RPMI8226 (cell line): ENCODE data around the gene AEBP1.

Source experiments
- DNase-seq: peaks from one replicate; pipeline ENCODE4 v3.0.0-alpha.2; 2015

AEBP1 gene

DNA sequence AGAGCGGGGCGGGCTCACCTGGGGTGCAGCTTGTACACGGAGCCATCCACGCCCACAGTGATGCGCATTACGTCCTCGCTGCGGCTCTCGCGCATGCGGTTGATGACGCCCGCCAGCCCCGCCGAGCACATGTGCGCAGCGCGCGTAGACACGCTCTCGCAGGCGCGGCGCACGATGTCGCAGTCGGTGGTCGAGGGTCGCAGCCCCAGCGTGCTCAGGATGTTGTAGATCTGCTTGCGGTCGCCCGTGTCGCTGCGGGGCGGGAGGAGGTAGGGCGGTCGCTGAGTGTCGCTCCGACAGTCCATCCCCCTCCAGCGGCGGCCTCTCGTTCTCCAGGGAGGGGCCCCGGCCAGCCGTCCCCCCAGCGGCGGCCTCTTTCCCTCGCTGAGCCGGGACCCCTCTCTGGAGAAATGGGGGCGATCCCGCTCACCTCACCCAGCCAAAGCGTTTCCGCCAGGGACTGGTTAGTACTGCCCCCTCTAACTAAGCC, 41.4 kb downstream of the AEBP1 start:
- no peak for DNase-seq

DNA sequence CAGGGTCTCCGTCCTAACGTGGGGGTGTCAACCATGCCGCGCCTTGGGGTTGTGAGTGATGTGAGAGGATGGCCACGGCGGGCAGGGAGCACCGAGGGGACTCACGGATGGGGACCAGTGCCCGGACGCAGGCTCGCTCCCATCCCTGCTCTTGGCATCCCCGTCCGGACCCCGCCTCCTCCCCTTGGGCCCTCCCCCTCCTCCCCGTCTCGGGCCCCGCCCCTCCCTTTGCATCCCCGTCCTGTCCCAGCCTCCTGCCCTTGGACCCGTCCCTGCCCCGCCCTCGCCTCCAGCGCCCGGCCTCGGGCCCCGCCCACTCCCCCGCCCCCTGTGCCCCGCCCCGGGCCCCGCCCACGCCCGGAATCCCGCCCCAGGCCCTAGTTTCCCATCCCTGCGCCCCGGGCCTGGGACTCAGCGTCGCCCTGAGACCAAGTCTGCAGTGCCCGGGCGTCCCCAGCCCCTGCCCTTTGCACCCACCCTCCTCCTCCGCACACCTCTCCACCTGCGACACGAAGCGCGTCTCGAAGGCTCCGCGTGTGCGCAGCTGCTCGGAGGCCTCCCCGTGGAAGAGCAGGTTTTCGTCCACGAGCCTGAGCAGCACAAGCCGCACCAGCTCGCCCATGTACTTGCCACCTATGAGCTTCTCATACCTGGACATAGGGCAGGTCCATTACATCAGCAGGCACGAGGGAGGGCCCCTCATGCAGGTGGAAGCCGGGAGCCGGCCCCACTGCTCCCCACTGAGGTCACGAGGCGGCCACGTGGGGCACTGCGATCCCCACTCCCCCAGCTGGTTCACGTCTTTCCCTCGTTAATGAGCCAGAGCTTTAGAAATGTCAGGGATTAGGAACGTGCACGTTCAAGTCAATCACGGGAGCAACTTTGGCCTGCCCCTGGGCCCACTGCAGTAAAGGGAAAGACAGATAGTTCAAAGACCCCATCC, 42.1 kb downstream of the AEBP1 start:
- peak; percentile 50 for DNase-seq

DNA sequence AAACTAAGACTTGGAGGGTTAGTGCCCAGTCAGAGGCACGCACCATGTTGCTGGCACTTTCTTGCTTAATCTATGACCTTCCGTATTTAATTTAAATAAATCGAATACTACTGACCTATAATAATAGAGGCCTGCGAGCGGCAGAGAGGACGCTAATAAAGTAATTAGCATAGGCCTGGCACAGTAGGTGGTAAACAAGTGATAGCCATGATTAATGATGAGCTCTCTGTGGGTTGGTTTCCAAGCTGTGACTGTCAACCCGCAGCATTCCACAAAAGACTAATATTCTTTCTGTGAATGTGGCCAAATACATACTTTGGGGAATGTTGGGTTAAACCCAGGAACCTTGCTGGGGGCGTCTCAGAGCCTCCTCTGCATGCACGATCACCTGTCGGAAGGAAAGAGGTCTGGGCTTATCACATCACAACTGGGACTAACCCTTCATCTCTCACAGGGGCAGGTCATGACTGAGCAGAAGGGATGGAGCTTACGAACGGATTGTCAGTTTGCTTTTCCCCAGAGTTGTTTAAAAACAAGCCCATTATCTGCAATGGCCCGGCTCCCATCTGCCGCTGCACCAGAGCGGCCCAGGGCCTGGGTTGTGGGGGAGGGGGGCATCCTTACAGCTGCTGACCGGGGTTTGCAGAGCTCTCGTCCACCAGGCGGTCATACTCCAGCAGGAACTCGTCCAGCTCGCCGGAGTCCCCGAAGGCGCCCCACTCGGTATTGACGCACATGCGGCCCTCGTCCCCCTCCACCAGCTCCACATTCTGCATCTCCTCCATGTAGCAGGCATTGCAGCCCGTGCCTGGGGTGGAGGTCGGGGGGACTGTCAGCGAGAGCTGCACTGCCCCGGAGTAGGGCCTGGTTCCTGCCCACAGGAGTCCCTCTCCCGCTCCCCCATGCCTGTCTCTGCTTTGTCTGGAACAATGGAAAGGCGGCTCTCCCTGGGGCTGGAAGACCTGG, 43.2 kb downstream of the AEBP1 start:
- no peak for DNase-seq

DNA sequence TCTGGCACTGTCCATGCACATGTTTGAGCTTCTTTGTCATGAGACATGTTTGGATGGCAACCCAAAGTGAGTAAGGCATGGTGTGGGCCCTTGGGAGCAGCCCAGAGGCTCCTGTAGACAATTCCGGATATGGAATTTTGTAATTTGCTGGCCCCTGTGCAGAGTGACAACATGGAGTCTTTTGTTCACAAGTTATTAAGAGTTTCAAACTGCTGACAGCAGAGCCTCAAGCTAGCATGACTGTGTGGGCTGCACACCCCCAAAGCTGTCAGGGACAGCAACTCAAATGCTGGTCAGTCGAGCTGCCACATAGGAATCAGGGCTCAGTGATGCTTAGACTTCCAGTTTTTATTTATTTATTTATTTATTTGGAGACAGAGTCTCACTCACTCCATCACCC, 44.0 kb downstream of the AEBP1 start:
- DNase-seq: no peak

DNA sequence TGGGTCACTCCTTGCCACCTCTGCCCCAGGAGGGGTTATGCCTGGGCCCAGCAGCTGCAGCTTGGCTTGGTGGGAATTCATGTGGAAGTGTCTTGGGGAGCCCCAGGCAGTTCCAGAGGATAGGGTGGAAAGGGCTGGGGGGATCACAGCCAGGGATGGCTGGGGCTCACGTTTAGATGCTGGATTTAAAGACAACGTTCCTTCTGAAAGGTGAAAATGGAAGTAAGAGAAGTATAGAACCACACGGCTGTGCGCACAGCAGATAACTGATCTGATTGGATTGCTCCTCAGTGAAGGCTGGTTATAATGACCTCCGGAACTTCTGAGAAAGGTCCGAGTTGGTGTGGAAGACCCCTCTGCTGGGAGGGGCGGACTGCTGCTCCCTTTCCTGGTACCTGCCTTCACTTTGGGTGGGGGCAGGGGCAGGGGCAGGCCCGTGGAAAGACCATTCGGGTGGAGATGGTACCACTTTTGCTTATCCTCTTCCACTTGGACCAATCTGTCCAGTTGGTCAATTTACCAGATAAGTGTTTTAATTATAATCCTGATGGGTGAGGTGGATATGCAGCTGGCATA, 44.9 kb downstream of the AEBP1 start:
- no peak for DNase-seq

DNA sequence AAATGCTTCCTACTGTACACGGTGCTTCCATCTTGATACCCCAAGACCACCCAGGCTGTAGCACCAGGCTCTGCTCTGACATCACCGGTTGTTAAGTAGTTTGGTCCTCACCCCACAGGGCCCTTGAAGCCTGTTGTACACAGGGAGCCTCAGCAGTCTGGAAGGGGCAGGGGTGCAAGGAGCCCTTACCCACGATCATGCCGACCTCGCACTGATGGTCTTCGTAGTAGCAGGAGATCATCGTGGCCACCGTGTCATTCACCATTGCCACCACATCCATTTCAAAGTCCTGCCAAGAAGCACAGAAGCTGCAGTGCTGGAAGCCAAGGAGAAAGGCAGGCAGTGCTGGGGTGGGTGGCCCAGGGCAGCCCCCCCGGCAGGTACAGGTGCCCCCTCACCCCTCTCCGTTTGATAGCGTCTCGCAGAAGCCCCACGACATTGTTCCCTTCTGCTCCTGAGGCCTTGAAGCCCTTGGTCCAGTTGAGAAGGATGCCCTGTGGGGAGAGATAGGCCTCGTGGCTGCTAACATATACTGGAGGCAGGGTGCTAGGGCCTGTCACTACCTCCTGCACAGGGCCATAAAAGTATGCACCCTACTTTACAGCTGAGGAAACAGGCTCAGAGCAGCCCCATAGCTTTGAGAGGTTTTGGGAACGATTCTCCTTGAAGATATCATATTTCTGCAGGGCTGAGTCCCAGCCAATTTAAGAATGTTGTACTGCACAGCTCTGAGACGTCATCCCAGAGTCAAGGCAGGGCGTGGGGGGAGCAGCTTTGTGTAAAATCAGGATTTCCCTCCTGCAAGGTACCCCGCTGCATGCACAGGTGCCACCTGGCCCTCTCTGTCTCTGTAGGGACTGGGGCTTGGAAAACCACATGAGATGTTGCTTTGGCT, 45.7 kb downstream of the AEBP1 start:
- no peak for DNase-seq

GRCh38 chr7:44150466-44150832, 46.3 kb downstream of the AEBP1 start:
- DNase-seq: peak; percentile 96

DNA sequence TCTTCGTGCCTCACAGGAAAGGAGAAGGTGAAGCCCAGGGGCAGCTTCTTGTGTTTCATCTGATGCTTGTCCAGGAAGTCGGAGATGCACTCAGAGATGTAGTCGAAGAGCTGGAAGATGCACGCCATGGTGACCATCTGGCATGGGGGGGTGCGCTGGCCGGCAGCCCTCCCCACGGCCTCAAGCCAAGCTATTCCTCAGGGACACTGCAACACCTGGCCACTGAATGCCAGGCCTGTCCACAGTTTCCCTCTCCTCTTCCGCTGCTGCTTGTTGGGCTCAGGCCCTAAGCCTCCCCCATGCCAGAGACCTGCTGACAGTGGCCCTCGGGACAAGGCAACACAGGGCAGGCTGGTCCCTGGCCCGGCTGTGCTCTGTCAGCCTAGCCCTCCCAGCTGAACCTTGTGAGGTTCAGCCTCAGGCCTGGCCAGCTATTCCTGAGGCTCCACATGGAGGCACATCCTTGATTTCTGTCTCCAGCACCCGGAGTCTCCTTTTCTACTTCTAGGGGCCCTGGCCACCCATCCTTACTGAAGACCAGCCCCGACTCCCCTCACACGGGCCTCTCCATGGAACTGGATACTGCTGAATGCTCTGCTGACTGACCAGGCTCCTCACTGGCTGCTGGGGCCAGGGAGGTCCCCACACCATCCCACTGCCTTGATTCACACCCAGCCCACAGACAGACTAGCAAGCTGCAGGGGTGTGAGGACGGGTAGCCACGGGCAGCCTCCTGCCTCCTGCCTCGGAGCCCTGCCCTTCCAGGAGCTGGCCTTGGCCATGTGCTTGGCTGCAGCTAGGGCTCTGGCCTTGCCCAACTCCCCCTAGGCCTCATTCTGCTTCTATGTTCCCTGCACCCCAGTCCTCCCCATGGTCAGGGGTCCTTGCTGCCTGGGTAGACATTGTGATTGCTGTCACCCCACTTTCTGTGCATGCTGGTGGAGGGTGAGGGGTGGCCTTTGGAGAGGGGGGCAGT, 47.1 kb downstream of the AEBP1 start:
- DNase-seq: no peak

DNA sequence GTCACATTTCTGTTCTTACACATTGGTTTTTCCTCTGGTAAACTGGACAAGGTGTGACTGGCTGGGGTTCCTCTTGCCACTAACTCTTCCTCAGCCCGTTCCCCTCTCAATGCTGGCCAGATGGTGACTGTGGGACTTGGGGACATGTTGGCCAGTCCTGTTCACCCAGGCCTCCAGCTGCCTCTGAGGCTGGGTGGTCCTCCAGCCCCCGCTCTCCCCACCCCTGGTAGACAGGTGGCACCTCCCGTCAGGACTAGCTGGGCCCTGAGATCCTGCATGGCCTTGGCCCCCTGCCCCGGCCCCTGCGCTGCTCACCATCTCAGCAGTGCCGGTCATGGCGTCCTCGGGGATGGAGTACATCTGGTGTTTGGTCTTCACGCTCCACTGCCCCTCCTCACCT, 47.8 kb downstream of the AEBP1 start:
- DNase-seq: no peak

- no peak for DNase-seq
Measured at GRCh38 chr7:44152971-44153947, 49.1 kb downstream of the AEBP1 start.

- DNase-seq: no peak
Measured at GRCh38 chr7:44153948-44154335, 49.8 kb downstream of the AEBP1 start.

DNA sequence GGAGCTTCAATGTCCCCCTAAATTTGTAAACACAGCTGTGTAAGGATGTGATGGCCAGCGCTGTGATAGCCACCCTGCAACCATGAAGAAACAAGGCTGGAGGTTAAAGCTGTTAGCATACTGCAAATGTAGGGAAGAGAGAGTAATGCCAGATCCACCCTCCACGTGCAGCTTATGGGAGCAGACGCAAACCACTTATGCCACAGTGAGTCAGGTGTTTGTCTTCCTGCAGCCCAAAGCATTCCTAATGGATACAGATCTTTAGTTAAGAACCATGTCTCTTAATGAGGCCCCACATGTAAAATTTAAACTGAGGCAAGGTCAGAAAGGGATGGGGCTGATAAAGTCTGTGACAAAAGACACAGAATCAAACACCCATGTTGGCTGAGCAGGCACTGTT, 50.6 kb downstream of the AEBP1 start:
- no peak for DNase-seq

GRCh38 chr7:44155191-44156185, 51.3 kb downstream of the AEBP1 start:
- no peak for DNase-seq

- no peak for DNase-seq
Measured at GRCh38 chr7:44156453-44157010, 52.4 kb downstream of the AEBP1 start.

GRCh38 chr7:44157116-44158080, 53.3 kb downstream of the AEBP1 start:
- DNase-seq: peak; percentile 64

DNA sequence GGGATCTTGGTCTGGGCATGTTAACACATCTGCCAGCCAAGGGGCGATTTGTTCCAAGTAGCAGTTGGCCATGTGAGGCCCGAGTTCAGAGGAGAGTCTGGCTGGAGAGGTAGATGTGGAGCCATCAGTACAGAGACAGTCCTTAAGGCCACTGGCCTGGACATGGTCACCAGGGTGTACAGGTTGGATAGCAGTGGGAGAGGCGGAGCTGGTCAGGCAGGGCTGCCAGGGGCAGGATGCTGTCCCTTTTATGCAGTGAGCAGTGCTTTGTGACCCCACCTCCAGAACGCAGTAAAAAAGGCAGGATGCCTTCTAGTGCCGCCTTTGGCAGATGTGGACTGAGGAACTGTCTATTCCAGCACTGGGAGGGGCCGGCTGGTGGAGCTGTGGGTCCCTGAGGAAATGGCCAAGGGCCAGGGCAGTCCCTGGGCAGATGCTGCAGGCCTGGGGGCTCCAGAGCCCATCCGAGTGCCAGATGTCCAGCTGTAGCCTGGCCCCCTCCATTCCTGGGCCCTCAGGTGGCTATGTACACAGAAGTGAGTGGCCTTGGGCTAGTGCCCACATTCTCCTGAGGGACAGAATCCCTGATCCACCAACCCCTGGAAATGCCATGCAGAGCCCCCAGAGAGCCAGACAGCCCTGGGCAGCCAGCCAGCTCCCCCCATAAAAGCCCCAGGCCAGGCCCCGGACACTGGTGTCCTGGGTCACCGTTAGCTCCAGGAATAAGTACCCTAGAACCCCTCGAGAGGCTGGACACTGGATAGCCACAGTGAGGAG, 54.1 kb downstream of the AEBP1 start:
- no peak for DNase-seq
